HG02943 (cell line): ENCODE results near the gene ZRANB2.

Source experiments
- ATAC-seq: cut with Tn5 transposase; IDR thresholded peaks from one replicate; pipeline ENCODE4 v1.9.1; 2021; ENCODE audit warnings: mild to moderate bottlenecking, low read depth, moderate library complexity; ENCODE audit not compliant: unreplicated experiment

ZRANB2 gene, protein sequence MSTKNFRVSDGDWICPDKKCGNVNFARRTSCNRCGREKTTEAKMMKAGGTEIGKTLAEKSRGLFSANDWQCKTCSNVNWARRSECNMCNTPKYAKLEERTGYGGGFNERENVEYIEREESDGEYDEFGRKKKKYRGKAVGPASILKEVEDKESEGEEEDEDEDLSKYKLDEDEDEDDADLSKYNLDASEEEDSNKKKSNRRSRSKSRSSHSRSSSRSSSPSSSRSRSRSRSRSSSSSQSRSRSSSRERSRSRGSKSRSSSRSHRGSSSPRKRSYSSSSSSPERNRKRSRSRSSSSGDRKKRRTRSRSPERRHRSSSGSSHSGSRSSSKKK

GRCh38 chr1:71080739-71081696 is at the start of gene ZRANB2:
Gene ZRANB2, minus strand, starts transcription at chr1:71081035. Its CDS starts 40 bp downstream, at chr1:71080995.
- peak; percentile 100 for ATAC-seq

GRCh38 chr1:71128060-71128459 is 47.2 kb upstream of the ZRANB2 start:
- ATAC-seq: no peak

DNA sequence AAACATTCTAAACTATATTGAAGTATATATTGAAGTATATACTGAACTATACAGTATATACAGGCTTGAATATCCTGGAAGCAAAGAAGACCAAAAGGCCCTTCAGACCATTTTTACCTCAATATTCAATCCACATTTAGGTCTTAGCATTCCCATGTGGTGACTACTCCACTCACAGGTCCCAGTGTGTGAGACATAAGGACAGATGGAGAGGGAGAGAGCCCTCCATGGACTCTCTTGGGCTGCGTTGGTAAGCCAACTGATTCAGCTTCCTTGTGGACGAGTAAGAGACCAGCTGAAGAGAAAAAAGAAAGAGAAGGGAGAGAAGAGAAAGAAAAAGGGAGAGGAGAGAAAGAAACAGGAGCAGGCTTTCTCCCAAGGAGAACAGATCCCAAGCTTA is 37.3 kb upstream of the ZRANB2 start:
- no peak for ATAC-seq

DNA sequence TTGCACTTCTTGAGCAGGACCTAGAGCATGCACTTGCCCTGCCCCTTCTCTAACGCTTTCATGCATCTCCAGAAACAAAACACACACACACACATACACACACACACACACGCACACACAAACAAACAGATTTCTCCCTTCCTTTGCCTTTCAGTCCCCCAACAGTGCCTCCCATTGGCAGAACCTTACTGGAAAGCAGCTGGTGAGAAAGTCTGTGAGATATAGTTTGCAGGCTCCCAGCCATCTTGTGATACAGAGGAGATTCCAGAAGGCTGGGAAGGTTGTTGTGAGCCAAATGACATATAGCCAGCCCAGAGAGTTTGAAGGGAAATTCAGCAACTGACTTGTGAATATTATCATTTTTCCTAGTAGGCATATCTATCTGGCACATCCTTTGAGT is 35.9 kb upstream of the ZRANB2 start:
- ATAC-seq: no peak

GRCh38 chr1:71106658-71107322 is 26.0 kb upstream of the ZRANB2 start:
- no peak for ATAC-seq

DNA sequence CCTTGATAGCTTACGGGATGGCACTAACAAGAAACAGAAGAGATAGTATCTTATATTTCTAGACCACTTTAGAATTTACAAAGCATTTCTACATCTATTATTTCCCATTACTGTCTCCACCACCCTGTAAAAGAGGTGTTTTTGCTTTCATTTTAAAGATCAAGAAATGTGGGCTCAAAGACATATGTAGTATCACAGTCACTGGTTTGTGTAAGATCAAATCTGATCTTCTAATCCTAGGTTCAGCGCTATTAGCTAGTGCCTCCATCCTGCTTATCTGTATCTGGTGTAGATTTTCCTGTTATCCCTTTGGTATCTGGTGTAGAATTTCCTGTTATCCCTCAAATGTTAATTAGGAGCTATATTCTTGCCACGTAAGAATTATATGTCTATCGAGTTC is 23.6 kb upstream of the ZRANB2 start:
- no peak for ATAC-seq

DNA sequence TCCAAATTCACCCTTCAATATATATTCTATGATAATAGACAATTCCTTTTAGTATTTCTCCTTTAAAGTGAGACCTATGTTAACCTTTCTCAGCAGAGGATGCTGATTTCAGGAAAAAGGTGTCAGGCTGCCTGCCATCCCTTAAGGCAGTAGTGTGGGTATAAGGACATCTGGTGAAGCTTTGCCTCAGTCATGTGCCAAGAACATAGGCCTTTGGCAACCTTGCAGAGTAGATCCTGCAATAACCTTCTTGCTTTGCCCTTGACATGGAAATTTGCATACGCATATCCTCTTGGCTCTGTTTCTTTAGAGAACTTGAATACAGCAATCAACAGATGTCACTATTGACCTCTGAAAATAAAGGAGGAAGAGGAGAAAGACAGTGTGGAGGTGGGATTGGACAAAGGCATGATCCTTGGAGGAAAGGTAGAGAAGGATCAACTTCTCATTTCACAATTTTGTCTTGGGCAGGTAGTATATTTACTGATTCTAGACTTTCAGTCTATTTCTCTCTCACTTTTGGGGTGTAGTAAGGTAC is 21.1 kb upstream of the ZRANB2 start:
- no peak for ATAC-seq

DNA sequence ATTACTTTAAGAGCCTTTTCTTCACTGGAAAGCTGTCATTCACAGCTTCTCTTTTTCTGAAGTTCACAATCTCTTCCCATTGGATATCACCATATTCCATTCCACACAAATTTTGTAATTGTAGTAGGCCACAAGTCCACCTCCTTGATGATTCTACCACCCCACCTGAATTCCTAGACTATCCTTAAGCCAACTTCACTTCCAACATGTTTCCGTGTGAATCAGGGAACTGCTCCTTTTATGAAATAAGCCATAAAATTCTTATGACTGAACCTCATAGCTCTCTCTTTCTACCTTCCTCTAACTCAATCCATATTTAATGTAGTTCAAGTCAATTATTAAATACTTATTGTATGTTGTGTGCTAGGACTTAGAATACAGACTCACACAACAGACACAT is 16.6 kb upstream of the ZRANB2 start:
- no peak for ATAC-seq

DNA sequence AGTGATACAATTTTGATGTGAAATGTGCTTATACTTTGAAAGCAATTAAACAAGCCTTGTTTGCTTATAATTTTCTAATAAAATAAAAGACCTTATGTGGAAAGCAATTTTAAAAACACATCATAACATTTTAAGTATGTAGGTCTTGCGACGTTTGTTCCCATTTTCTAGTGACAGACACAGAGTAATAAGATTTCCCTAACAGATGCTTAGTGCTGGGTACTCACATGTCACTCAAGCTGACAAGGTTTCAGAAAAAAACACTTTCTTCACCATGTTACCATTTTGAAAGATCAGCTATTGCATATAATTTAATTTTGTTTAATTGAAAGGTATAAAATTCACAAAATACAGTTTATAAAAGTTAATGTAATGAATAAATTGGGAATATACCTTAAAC is 14.1 kb upstream of the ZRANB2 start:
- ATAC-seq: no peak

GRCh38 chr1:71093938-71094337 is 13.1 kb upstream of the ZRANB2 start:
- no peak for ATAC-seq

GRCh38 chr1:71089536-71090270 is 8.9 kb upstream of the ZRANB2 start:
- no peak for ATAC-seq

GRCh38 chr1:71088645-71089287 is 7.9 kb upstream of the ZRANB2 start:
- ATAC-seq: no peak

- ATAC-seq: no peak
These were observed 6.9 kb upstream of the ZRANB2 start for GRCh38 chr1:71087713-71088112.

DNA sequence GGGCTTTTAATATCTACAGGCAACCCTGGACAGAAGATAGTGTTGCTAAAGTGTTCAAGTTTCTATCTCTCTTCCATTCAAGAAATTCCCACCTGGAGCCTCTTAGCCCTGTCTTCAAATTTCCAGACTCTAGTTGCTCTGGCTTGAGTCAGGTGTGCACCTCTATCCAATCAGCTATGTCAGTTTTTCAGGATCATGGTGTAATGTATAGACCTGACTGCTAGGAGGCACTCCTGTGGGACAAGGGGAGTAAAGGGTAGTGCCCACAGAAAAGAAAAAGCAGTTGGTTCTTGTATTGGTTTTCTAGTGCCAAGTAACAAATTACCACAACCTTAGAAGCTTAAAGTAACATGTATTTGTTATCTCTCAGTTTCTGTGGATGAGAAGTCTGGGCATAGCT is 6.2 kb upstream of the ZRANB2 start:
- no peak for ATAC-seq

DNA sequence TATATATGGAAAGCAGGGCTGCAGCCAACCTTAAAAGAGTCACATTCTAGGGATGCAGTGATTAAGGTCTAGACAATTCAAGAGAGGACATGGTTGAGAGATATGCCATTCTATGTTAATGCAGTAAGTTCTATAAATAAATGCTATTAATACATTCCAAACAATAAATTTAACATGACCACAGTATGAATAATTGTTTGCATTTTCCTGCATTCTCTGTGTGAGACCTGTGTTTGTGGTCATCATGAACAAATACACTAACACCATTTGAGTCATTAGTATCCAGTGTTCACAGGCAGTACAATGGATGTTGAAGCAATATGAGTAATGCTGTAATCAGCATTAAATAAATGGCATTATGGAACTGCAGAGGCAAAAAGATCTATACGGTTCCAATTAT is 5.5 kb upstream of the ZRANB2 start:
- no peak for ATAC-seq

DNA sequence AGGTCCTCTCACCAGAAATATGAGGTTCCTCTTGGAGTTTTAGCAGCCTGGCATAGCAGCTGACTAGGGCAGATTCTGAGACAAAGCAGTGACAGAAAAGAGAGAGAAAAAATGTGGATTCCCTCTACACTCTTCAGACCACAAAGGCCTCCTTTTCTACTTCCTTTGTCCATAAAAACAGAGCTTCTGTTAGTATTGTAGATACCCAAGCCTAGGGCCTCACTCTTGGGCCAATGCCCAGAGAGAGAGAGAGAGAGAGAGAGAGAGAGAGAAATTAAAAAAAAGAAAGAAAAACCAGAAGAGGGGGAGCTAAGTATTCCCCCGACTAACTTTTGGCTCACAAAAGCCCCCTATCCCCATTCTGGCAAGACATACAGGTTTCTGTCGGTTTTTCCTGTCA is 2.4 kb upstream of the ZRANB2 start:
- no peak for ATAC-seq

DNA sequence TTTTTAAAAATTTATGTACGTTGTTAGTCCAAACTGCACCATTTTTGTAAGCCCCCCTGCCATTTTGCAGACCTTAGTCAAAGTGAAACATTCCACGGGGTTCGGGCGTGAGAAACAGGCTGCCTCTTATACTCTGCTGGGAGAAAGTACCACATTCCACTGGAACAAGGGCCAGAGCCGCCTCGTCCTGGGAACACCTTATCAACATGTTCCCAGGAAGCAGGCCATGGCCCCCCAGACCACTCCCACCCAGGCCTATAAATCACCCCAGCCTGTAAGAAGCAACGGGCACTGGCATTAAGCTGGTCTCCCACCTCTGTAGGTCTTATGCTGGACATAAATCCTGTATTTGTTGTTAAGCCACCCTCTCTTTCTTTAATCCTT is 854 bp upstream of the ZRANB2 start:
- no peak for ATAC-seq

DNA sequence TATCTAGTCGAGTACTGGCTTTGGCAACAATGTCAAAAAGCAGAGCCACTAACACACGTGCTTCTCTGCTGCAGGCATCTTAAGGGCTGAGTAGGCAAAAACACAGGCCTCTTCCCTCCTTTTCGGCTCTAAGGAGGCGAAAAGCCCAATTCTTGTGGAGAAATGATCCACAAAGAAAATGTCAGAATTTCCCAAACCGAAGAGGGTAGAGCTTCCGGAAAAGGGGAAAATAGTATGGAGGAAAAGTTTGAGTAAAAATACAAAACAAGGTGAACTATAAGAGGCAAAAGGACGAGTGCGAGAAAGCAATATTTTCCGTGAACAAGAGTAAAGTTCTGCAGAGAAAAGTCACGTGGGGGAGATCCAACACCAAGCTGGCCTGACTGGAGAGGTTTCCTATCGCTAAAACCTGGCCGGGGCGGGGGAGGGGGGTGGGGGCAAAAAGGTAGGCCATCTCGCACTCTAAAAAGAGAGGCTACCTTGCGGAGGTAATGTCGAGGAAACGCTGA is 551 bp downstream of the ZRANB2 start:
- ATAC-seq: peak; percentile 22

GRCh38 chr1:71074681-71075080 is 6.2 kb downstream of the ZRANB2 start:
- no peak for ATAC-seq

- no peak for ATAC-seq
These were observed 8.6 kb downstream of the ZRANB2 start for GRCh38 chr1:71072273-71072672.
